ENCODE measurements around the gene CDRT15.

GRCh38 chr17:14281530-14281929 is 44.9 kb upstream of the CDRT15 start:
- TF ChIP-seq, protein P1, sequence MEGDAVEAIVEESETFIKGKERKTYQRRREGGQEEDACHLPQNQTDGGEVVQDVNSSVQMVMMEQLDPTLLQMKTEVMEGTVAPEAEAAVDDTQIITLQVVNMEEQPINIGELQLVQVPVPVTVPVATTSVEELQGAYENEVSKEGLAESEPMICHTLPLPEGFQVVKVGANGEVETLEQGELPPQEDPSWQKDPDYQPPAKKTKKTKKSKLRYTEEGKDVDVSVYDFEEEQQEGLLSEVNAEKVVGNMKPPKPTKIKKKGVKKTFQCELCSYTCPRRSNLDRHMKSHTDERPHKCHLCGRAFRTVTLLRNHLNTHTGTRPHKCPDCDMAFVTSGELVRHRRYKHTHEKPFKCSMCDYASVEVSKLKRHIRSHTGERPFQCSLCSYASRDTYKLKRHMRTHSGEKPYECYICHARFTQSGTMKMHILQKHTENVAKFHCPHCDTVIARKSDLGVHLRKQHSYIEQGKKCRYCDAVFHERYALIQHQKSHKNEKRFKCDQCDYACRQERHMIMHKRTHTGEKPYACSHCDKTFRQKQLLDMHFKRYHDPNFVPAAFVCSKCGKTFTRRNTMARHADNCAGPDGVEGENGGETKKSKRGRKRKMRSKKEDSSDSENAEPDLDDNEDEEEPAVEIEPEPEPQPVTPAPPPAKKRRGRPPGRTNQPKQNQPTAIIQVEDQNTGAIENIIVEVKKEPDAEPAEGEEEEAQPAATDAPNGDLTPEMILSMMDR (conservative IDR thresholded peaks at IDR 0.05; ENCODE audit: low read depth, low read length) = no peak
- no peak for TF ChIP-seq EZH2 (IDR thresholded peaks at IDR 0.05; ENCODE audit: low read length, unreplicated experiment)
